SK-N-SH (cell line): ENCODE measurements around the gene TMPRSS15.

Source experiments
- CTCF ChIP-seq: fragments of 200-600 bp; sonication (generic); IDR thresholded peaks from 2 replicates; pipeline ENCODE4 v1.6.1; 2017; ENCODE audit warnings: antibody characterized with exemption, mild to moderate bottlenecking, moderate library complexity
- EP300 ChIP-seq, 2 experiments: IDR thresholded peaks; 2 replicates each; pipeline versions ENCODE4 v1.4.0 to v1.6.1; 2012; ENCODE audit warnings: borderline replicate concordance in 1 of 2, low read depth in 1 of 2, low read length in 1 of 2
- EZH2phosphoT487 ChIP-seq: fragments of 200-600 bp; sonication (generic); IDR thresholded peaks from 2 replicates; pipeline ENCODE4 v1.6.1; 2017; ENCODE audit warnings: low read depth, mixed run types, mild to moderate bottlenecking, antibody characterized with exemption, moderate library complexity, borderline replicate concordance
- FOXM1 ChIP-seq: IDR thresholded peaks from 2 replicates; pipeline ENCODE4 v1.4.0; 2012; ENCODE audit warnings: low read depth, mild to moderate bottlenecking
- MEF2A ChIP-seq: IDR thresholded peaks from 2 replicates; pipeline ENCODE4 v1.4.0; 2012; ENCODE audit warnings: low read depth, borderline replicate concordance
- RAD21 ChIP-seq: IDR thresholded peaks from 2 replicates; pipeline ENCODE4 v1.6.1; 2012; ENCODE audit warnings: mild to moderate bottlenecking, low read length
- SMC3 ChIP-seq: IDR thresholded peaks from 2 replicates; pipeline ENCODE4 v1.6.1; 2012; ENCODE audit warnings: low read depth, low read length, improper control_type of control experiment
- TF ChIP-seq, protein P1 (sequence below): fragments of 150-350 bp; IDR thresholded peaks from 2 replicates; pipeline ENCODE4 v1.6.1; 2016; ENCODE audit warnings: mild to moderate bottlenecking, low read depth, low read length

GRCh38 chr21:18285379-18285778, 118.2 kb downstream of the TMPRSS15 start:
- TF ChIP-seq CTCF (no peak), EP300 (IDR thresholded peaks at IDR 0.05; ENCODE audit: borderline replicate concordance in 1 of 2, low read depth in 1 of 2, low read length in 1 of 2) (no peak), SMC3 (no peak), FOXM1 (no peak), MEF2A (no peak), RAD21 (no peak), EZH2phosphoT487 (no peak)
- TF ChIP-seq, protein P1, sequence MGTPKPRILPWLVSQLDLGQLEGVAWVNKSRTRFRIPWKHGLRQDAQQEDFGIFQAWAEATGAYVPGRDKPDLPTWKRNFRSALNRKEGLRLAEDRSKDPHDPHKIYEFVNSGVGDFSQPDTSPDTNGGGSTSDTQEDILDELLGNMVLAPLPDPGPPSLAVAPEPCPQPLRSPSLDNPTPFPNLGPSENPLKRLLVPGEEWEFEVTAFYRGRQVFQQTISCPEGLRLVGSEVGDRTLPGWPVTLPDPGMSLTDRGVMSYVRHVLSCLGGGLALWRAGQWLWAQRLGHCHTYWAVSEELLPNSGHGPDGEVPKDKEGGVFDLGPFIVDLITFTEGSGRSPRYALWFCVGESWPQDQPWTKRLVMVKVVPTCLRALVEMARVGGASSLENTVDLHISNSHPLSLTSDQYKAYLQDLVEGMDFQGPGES: no peak
